ENCODE results near the gene UTP15.

The UTP15 gene, protein sequence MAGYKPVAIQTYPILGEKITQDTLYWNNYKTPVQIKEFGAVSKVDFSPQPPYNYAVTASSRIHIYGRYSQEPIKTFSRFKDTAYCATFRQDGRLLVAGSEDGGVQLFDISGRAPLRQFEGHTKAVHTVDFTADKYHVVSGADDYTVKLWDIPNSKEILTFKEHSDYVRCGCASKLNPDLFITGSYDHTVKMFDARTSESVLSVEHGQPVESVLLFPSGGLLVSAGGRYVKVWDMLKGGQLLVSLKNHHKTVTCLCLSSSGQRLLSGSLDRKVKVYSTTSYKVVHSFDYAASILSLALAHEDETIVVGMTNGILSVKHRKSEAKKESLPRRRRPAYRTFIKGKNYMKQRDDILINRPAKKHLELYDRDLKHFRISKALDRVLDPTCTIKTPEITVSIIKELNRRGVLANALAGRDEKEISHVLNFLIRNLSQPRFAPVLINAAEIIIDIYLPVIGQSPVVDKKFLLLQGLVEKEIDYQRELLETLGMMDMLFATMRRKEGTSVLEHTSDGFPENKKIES

DNA sequence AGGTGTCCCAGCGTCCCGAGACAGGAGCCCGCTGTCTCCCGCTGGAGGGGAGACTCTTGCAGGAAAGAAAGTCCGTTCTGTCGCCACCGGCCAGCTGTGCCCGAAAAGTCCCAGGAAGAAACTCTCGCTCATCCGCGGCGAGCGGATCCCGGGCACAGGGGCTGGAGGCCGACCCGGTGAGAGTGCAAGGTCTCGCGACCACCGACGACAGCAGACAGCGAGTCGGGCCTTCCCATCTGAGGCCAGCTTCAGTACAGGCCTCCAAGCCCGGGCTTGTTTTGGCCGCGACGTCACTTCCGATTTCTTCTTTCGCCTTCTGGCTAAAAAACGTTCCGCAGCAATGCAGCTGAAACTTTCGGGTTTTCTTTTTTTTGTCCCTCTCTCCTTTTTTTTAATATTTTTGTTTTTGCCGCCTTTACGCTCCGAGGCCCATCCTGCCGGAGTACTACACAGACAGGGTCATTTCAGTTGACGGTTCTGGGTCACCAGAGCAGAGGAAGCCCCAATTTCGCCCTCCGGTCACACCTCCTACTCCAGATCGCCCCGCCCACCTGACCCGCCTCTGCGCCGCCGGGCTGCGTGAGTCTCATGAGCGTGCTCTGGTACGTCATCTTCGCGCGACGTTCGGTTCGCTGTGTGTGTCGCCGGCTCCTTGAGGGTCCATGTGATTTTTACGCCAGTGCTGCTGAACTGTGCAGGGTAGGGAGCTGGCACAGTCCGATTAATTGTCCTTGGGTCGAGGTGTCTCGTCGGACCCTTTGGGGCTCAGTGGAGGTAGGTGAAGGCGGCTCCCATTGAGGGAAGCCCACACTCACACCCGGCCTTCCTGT, at the start of gene UTP15, which contains the start of gene ANKRA2:
UTP15 (plus strand) TSS at position 605 of the 830 bp plus-strand sequence. CDS start 1,602 bp downstream, outside the sequence.
ANKRA2 (minus strand) TSS at position 501 of the 830 bp plus-strand sequence. CDS start 2,758 bp downstream, outside the sequence.
- DNase-seq (ENCODE audit: low read depth in 2 of 2): peak; percentile 98 to 99

DNA sequence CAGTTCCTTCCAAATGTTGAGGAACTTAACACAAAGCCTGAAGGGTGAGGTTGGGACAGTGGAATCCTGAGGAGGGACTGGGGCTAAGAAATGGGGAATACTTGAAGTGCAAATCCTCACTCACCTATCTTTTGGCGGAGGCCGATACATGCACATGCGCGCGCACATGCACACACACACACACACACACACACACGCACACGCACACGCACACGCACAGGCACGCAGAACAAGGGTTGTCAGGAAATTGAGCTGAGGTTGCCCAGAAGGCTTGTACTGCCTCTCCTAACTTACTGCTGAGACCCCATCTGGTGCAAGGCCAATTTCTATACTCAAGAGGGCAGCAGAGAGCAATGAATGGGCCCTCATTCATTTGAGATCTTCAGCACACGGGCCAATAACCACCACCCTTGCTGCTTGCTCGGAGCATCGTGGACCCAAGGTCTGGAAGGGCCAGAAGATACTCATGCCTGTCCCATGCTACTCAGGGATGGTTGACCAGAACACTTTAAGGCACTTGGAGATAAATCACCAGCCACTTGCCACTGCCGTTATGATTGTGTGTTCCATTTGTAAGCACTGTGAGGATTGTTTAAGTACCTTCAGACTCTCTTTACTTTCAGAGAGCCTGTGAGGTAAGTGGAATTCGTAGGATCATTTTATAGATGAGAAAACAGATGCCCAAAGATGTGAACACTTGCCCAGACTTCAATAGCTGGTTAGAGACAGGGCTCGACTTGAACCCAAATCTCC, 45.8 kb upstream of the UTP15 start:
- peak; percentile 33 to 37 for DNase-seq (ENCODE audit: low read depth in 2 of 2)

DNA sequence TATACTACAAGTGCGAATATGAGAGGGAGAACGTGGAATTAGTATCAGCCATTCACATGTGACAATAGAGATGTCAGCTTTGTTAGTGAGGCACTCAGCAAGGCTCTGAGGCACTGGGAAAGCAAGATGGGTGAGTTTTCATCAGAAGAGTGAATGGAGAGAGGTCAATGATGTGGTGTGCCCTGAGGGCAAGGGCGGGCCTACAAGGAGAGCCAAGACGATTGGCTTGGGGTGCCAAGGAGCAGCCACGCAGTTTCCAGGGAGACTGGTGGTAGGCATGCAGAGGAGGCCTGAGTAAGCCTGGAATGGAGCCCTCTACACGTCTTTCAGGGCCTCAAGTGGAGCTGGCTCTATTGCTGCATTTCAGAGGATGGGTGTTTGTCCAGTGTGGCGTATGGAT, 42.6 kb upstream of the UTP15 start:
- no peak for DNase-seq (ENCODE audit: low read depth in 2 of 2)

DNA sequence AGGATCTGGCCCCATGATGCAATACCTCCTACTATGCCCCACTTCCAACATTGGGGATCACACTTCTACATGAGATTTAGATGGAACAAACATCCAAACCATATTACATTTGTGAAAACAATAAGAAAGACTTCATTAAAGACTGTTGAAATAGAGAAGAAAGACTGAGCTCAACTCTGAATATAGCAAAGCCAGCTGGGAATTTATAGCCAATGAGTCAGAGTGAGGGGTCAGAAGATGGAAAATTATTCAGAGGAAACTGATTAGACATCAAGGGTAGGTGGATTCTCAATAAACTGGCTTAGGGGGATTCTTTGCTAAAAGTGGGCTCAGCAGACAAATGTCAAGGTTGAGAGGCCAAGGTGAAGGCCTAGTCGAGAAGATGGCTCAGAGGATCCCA, 41.7 kb upstream of the UTP15 start:
- no peak for DNase-seq (ENCODE audit: low read depth in 2 of 2)

DNA sequence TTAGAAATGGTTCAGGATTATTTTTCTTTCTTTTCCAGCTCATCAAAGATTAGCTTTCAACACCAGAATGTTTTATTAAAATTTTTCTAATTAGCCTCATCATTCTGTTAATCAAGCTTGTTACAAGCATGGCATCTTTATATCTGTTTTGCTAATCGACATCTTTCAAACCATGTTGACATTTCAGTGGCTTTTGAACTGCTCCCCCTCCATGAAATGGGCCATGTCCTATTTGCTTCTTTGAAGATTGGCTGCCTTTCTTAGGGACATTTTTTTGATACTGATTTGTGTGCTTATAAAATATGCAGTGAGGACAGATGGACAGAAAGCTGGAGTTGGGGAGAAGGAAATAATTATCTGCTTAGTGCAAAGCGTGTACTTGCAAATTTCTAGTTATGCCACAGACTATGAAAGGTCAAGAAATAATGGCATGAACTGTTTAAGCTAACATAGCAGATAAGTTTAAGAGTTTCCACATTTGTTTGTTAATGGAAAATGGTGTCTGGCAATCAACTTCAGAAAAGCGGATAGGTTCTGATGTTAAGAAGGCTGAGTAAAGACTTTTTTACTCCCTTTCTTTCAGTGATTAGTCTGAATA, 39.8 kb upstream of the UTP15 start:
- DNase-seq (ENCODE audit: low read depth in 2 of 2): no peak

DNA sequence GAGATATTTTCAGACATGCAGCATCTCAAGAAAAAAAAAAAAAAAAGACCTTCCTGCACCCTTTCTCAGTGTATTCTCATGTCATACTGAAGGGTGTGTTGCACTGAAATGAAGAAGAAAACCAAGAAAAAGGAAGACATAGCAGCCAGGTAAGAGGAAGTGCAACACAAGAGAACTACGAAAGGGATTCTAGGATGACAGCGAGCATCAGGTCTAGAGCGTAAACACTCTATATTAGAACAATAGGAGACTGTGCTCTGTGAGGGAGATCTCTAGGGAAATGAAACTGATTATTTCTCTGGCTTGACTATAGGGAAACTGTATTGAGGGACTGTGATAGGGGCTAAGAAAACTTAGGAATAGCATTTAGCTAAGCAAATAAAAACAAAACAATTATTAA, 37.3 kb upstream of the UTP15 start:
- no peak for DNase-seq (ENCODE audit: low read depth in 2 of 2)

DNA sequence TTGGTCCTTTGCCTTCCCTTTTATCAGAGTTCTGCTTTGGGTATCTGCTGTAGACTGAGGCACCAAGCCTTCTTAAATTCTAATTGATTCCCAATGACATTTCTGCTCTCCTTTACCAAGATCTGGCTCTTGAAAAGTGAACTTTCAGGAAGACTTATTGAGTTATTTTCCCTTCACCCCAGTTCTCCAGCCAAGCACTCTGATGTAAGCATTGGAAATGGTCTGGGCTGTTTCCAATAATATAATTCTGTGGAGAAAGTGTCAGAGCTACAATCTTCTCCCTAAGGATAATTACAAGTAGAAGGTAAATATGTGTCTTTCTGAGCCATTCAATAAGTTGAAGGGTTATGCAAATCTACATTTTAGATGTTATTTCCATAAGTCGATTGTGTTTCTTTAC, 36.5 kb upstream of the UTP15 start:
- DNase-seq (ENCODE audit: low read depth in 2 of 2): no peak

DNA sequence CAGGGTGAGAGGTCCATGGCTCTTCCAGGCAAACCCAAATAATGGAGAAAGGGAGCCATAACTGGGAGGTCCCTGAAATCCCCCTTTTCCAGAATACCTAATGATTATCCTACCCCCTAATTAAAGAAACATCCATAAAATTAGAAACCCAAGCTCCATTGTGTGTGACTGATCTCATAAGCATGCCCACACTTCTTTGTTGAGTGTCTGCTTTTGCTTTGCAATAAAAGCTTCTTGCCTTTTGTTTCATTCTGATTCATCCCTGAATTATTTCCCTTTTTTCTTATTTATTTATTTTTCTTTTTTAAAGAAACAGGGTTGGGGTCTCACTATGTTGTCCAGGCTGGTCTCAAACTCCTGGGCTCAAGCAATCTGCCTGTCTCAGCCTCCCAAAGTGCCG, 34.2 kb upstream of the UTP15 start:
- DNase-seq (ENCODE audit: low read depth in 2 of 2): no peak

DNA sequence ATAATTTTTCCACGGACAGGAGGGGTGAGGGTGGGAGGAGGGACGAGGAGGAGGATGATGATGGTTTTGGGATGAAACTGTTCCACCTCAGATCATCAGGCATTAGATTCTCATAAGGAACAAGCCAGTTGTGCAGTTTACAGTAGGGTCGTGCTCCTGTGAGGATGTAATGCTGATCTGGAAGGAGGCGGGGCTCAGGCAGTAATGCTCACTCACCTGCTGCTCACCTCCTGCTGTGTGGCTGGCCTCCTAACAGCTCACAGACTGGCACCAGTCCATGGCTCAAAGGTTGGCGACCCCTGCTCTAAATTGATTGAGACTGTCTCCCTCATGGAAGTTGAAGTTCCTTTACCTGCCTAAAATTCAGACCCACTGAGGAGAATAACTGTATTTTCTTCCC, 33.3 kb upstream of the UTP15 start:
- no peak for DNase-seq (ENCODE audit: low read depth in 2 of 2)

DNA sequence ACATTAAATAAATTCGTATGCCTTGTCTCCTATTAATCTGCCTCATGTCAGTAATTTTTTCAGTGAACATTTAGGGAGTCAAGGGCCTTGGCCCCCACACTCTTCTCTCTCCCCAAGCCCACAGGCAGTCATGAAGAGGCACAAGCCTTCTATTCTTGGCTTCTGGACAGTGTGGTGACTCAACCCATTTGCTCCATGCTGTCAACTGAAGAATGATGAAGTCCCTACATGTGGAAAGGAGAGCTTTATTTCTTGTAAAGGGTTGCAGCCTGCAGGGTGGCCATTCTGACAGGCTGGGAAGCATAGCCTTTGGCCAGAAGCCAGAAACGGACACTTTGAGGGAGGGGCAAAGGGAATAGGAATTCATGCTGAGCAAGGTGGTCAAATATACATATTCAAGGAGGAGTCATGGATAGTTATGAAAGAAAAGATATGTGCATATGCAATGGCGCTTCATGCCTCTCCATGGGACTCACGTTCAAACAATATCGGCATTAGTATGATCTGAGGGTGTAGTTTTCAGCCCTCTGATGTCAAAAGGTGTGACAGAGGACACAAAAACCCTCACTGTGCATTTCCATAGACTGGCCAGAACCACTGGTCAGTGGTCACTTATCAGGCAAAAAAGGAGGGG, 31.4 kb upstream of the UTP15 start:
- DNase-seq (ENCODE audit: low read depth in 2 of 2): no peak

DNA sequence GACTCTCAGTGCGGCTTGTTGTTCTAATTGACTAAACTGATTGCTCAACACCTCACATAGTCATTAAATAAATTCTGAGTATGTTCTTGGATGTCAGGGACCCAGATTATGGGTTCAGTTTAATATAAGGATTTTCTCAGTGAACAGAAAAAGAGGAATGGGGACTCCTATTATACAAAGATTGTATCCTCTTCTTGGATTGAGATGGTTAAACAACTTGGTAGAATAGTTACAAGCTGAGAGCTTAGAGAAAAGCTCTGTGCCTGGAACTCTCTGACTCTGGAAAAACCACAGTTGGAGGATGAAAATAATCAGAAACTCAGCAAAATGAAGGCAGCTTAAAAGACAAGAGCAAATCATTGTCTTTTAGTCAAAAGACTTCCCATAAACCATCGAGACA, 30.6 kb upstream of the UTP15 start:
- no peak for DNase-seq (ENCODE audit: low read depth in 2 of 2)

DNA sequence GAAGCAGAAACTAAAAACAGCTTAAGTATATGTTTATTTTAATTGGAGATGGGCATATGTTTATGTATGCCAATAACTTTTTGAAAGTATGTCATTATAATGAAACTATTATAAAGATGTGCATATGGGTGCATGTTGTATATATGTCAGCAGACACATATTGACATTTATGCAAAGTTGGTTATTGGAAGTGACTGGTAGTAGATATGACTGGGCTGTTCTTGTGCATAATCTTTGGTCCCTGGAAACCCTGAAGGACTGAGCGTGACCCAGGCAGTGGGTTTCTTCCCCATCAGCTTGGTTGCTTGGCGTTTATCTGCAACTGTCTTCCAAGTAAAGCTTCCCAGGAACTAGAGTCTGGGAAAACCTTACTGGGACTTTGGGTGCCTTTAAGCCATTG, 25.8 kb upstream of the UTP15 start:
- DNase-seq (ENCODE audit: low read depth in 2 of 2): no peak

DNA sequence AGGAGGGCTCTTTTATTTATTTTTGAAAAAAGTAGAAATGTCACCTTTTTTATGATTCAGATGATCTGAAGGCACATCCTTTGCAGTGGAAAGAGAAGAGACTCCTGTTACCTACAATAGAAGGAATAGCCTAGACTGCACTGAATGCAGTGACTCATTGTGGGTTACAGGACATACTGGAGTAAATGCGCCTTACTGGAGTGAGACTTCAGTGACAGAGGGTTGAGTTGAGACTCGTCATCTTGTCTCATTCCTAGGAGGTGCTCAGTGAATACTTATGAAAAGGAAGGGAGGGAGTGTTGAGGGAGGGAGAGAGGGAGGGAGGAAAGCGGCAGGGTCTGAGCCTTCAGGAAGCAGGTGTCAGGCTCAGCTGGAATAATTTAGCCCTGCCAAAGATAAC, 25.4 kb upstream of the UTP15 start:
- DNase-seq (ENCODE audit: low read depth in 2 of 2): no peak

DNA sequence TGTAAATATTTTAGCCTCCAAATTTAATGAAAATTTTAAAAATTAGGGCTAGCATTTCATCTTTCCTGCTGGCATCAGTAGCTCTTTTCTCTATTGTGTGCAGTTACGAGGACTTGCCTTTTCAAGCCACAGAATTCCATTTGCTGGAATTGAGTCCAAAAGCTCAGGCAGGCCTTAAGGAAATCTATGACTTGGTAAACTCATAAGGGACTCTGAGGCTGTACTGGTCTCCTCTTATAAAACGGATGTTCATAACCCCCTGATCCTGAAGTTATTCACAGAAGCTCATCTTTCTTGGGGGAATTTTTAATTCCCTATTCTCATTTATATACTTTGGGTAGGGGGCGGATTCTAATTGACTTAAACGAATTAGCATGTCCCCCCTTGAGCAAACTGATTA, 23.5 kb upstream of the UTP15 start:
- DNase-seq (ENCODE audit: low read depth in 2 of 2): no peak

DNA sequence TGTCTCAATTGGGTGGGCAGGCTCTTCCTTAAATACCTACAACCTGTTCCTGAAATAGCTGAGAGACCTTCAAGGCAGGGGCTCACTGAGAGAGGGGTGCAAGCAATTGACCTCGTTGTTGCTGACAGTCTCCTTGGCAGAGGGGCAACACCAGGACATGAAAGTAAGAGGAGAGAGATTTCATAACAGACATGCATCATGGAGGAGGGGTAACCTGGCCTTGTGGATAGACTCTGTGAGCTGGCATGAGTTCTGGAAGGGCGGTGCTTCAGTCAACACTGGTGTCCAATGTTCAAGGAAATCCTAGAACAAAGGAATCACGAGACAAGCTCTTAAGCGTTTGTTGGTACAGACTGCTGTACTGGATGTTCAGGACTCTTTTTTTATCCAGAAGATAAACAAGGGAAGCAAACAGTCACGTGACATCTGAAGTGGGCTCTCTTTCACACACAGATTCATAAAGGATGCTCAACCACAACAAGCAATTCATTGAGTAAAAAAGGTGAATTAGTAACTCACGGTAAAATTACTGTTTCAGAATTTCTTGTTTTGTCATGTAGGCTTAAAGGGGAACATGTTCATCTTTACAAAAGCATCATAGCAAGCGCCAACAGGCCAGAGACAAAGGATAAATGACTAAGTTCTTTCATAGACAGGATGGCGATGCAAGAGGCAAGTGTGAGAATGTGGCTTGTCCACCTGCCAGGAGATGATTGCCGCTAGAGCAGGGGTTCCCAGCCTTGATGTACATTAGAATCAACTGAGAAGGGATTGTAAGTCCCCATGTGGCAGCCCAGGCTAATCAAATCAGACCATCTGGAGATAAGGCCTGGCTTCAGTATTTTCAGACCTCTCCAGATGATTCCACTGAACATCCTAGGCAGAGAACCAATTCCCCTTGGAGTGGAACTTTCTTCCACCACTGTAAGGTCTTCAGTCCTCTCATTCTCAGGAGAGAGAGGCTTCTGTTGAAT, 20.8 kb upstream of the UTP15 start:
- no peak for DNase-seq (ENCODE audit: low read depth in 2 of 2)

DNA sequence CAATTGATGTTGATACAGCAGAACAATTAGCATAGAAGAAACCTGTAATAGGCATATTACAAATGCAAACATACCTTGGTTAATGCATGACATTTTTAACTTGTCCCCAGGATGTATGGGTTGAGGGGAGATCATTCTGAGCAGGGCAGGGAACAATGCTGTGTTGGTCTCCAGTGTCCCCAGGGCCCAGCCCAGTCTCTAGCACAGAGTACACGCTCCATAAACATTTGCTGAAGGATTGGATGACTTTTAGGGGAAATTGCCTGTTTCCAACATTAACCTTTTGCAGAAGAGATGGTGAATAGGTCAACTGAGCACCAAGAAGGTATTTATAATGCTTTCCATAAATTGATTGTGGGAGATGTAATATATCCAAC, 20.2 kb upstream of the UTP15 start:
- DNase-seq (ENCODE audit: low read depth in 2 of 2): no peak

DNA sequence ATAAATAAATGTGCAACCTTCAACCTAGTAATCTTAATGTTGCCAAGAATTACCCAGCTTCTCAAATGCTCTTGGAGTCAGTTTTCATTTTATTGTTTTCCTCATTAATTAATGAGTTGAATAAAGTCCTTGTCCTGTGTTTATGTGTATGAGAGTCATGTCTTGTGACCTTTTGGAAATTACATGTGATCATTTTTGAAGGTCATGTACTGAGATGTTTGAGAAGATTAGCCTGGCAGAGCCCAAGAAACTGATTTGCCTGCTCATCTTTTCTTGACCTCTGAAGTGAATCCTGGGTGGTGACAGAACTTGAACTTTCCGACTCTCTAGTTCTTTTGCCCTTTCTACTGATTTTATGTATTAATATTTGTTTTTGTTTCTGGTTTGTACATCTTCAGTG, 15.5 kb upstream of the UTP15 start:
- DNase-seq (ENCODE audit: low read depth in 2 of 2): no peak

DNA sequence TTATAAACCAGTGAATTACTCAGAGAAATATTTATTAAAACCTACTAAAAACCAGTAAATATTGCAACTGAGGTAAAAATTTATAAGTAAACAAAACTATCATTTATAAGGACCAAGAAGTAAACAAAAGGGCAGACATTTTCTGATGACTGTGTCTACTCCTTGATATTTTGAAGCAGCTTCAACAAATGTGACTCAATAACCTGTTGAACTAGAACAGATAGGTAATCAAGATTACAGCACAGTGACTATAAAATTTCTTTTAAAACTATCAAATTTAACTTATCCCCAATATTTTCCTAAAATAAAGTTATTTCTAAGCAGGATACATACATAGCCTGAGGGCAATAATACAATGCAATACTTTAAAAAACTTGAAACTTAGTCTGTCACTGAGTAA, 12.9 kb upstream of the UTP15 start:
- DNase-seq (ENCODE audit: low read depth in 2 of 2): no peak

DNA sequence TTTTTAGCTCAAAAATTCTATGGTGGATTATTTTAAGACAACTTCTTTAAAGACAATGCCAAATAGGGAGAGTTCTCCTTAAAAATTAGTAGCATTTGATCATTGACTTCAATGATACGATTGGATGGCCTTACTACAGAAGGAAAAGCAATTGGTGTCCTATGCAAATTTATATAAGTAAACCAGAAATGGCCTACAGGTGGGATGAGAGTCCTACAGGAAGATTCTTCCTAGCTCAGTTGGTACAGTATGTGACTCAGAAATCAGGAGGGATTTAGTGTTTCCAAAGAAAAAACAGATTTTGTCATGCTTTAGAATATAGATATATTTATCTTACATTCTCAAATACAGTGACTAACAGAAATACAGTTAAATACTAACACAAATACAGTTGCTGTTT, 6.6 kb upstream of the UTP15 start:
- DNase-seq (ENCODE audit: low read depth in 2 of 2): no peak

DNA sequence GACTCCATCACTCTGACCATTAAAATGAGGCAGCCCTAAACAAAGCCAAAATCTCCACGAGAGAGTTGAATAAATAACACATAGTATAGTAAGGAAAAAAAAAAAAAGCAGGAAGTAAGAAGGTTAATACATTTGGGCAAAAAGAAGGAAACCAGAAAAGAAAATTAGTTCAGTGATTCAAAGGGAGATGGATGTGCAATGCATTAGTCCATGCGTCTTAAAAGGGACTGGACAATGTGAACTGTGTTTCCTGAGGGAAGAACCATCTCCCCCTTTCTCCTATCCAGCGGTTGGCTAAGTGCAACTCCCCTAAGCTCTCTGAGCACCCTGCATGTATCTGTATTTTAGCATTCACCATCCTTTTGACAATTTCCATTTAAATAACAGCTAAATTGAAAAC, 1.5 kb upstream of the UTP15 start:
- no peak for DNase-seq (ENCODE audit: low read depth in 2 of 2)
